Measurements from ENCODE around the gene NQO2.
"Not testable (repeated sequence)": the region's sequence is repeated elsewhere in the genome, so short reads cannot be mapped to it uniquely, and the experiment has no call there.

The NQO2 gene

GRCh38 chr6:2970753-2971419 is 28.8 kb upstream of the NQO2 start:
- no peak for DNase-seq

- no peak for DNase-seq
Measured at GRCh38 chr6:2971420-2972218, 28.1 kb upstream of the NQO2 start, which contains the start of gene SERPINB6. TSS of gene SERPINB6 (minus strand) at chr6:2971567. CDS start at chr6:2959332, 12,235 bp downstream.

GRCh38 chr6:2972219-2972487 is 27.5 kb upstream of the NQO2 start:
- not testable (repeated sequence) for DNase-seq

- not testable (repeated sequence) for DNase-seq
Measured at GRCh38 chr6:2972685-2973084, 27.0 kb upstream of the NQO2 start.

- DNase-seq = not testable (repeated sequence)
Measured at GRCh38 chr6:2973180-2973579, 26.5 kb upstream of the NQO2 start.

GRCh38 chr6:2973676-2974075 is 26.0 kb upstream of the NQO2 start:
- DNase-seq = no peak

- DNase-seq = no peak
Measured at GRCh38 chr6:2976060-2976459, 23.6 kb upstream of the NQO2 start.

- DNase-seq = no peak
Measured at GRCh38 chr6:2976571-2977085, 23.1 kb upstream of the NQO2 start.

GRCh38 chr6:2977290-2977689 is 22.4 kb upstream of the NQO2 start:
- no peak for DNase-seq

- DNase-seq = no peak
Measured at GRCh38 chr6:2977799-2978590, 21.7 kb upstream of the NQO2 start.

GRCh38 chr6:2978923-2979322 is 20.8 kb upstream of the NQO2 start:
- DNase-seq = no peak

- no peak for DNase-seq
Measured at GRCh38 chr6:2979819-2980464, 19.8 kb upstream of the NQO2 start.

GRCh38 chr6:2980465-2980855 is 19.2 kb upstream of the NQO2 start:
- DNase-seq = no peak

- no peak for DNase-seq
Measured at GRCh38 chr6:2982426-2983117, 17.1 kb upstream of the NQO2 start.

- no peak for DNase-seq
Measured at GRCh38 chr6:2984738-2985406, 14.8 kb upstream of the NQO2 start.

- DNase-seq = peak; percentile 28
Measured at GRCh38 chr6:2986722-2987221, 12.9 kb upstream of the NQO2 start.

GRCh38 chr6:2988094-2988425 is 11.6 kb upstream of the NQO2 start:
- no peak for DNase-seq

- DNase-seq = peak; percentile 49
Measured at GRCh38 chr6:2988426-2989331, 11.0 kb upstream of the NQO2 start.

GRCh38 chr6:2989332-2990247 is 10.1 kb upstream of the NQO2 start:
- peak; percentile 92 for DNase-seq

All from NCI-H2081 treated with DMSO at 0.1 percent for 48 hours (cell line).